HG02588 (cell line): Measurements from ENCODE around the gene GNAI3.

Experiments
- ATAC-seq: cut with Tn5 transposase; IDR thresholded peaks from one replicate; pipeline ENCODE4 v1.9.1; 2021; ENCODE audit warnings: mild to moderate bottlenecking, moderate library complexity; ENCODE audit not compliant: unreplicated experiment

GNAI3 gene

GRCh38 chr1:109548321-109549267 lies at the start of gene GNAI3:
Gene GNAI3 (plus strand): TSS chr1:109548615. CDS start chr1:109548721, 106 bp downstream.
- peak; percentile 90 for ATAC-seq

GRCh38 chr1:109499081-109499480 lies 49.3 kb upstream of the GNAI3 start:
- ATAC-seq = no peak

- ATAC-seq = no peak
These were observed 48.5 kb upstream of the GNAI3 start for GRCh38 chr1:109499661-109500536.

GRCh38 chr1:109500941-109501381 lies 47.5 kb upstream of the GNAI3 start:
- ATAC-seq = no peak

GRCh38 chr1:109501644-109502363 lies 46.6 kb upstream of the GNAI3 start:
- no peak for ATAC-seq

- ATAC-seq = no peak
These were observed 46.0 kb upstream of the GNAI3 start for GRCh38 chr1:109502364-109502851.

GRCh38 chr1:109503935-109504334 lies 44.5 kb upstream of the GNAI3 start:
- no peak for ATAC-seq

GRCh38 chr1:109504974-109505373 lies 43.4 kb upstream of the GNAI3 start:
- no peak for ATAC-seq

- no peak for ATAC-seq
These were observed 40.2 kb upstream of the GNAI3 start for GRCh38 chr1:109508001-109508872.

- ATAC-seq = no peak
These were observed 39.6 kb upstream of the GNAI3 start for GRCh38 chr1:109508873-109509175.

GRCh38 chr1:109509176-109510134 lies 39.0 kb upstream of the GNAI3 start, which contains the start of gene AMIGO1:
Gene AMIGO1 (minus strand): TSS chr1:109509727. CDS start chr1:109508912, 815 bp downstream.
- ATAC-seq = peak; percentile 59

GRCh38 chr1:109513110-109513710 lies 35.2 kb upstream of the GNAI3 start:
- ATAC-seq = no peak

GRCh38 chr1:109514846-109515245 lies 33.6 kb upstream of the GNAI3 start:
- no peak for ATAC-seq

GRCh38 chr1:109516872-109517271 lies 31.5 kb upstream of the GNAI3 start:
- ATAC-seq = no peak

GRCh38 chr1:109517337-109517736 lies 31.1 kb upstream of the GNAI3 start:
- ATAC-seq = no peak

- ATAC-seq = no peak
These were observed 27.1 kb upstream of the GNAI3 start for GRCh38 chr1:109521002-109521951.

- no peak for ATAC-seq
These were observed 26.4 kb upstream of the GNAI3 start for GRCh38 chr1:109522026-109522425.
